HG03457 (cell line): ENCODE data around the gene GRAMD1C.
"Not testable (repeated sequence)": the region's sequence is repeated elsewhere in the genome, so short reads cannot be mapped to it uniquely, and the experiment has no call there.

Experiments
- ATAC-seq: cut with Tn5 transposase; IDR thresholded peaks from one replicate; pipeline ENCODE4 v1.9.1; 2021; ENCODE audit warnings: moderate number of reproducible peaks; ENCODE audit not compliant: unreplicated experiment

The GRAMD1C gene

GRCh38 chr3:113838631-113839209, at the start of gene GRAMD1C:
TSS of gene GRAMD1C (plus strand) at chr3:113838788. CDS start at chr3:113838910, 122 bp downstream.
- ATAC-seq, result peak; percentile 85

- no peak for ATAC-seq
Observed at GRCh38 chr3:113791381-113791780, 47.2 kb upstream of the GRAMD1C start.

GRCh38 chr3:113794526-113794925, 44.1 kb upstream of the GRAMD1C start:
- ATAC-seq, result no peak

GRCh38 chr3:113795693-113796092, 42.9 kb upstream of the GRAMD1C start:
- ATAC-seq, result no peak

- ATAC-seq, result peak; percentile 60
Observed at GRCh38 chr3:113802795-113803455, 35.7 kb upstream of the GRAMD1C start.

GRCh38 chr3:113804661-113805060, 33.9 kb upstream of the GRAMD1C start:
- no peak for ATAC-seq

GRCh38 chr3:113805249-113805648, 33.3 kb upstream of the GRAMD1C start:
- ATAC-seq, result no peak

GRCh38 chr3:113812854-113813253, 25.7 kb upstream of the GRAMD1C start:
- no peak for ATAC-seq

- no peak for ATAC-seq
Observed at GRCh38 chr3:113819866-113820265, 18.7 kb upstream of the GRAMD1C start.

GRCh38 chr3:113825090-113825489, 13.5 kb upstream of the GRAMD1C start:
- ATAC-seq, result peak; percentile 61

- ATAC-seq, result no peak
Observed at GRCh38 chr3:113828600-113828999, 10.0 kb upstream of the GRAMD1C start.

- ATAC-seq, result no peak
Observed at GRCh38 chr3:113829576-113830354, 8.8 kb upstream of the GRAMD1C start.

- no peak for ATAC-seq
Observed at GRCh38 chr3:113831103-113831355, 7.6 kb upstream of the GRAMD1C start.

- ATAC-seq, result no peak
Observed at GRCh38 chr3:113832477-113833164, 6.0 kb upstream of the GRAMD1C start.

- no peak for ATAC-seq
Observed at GRCh38 chr3:113834983-113835382, 3.6 kb upstream of the GRAMD1C start.

- ATAC-seq, result no peak
Observed at GRCh38 chr3:113839551-113839950, 963 bp downstream of the GRAMD1C start.

- no peak for ATAC-seq
Observed at GRCh38 chr3:113844622-113845222, 6.1 kb downstream of the GRAMD1C start.

- no peak for ATAC-seq
Observed at GRCh38 chr3:113847247-113847646, 8.7 kb downstream of the GRAMD1C start.

GRCh38 chr3:113847664-113848461, 9.3 kb downstream of the GRAMD1C start:
- no peak for ATAC-seq

GRCh38 chr3:113849071-113849470, 10.5 kb downstream of the GRAMD1C start:
- not testable (repeated sequence) for ATAC-seq
